GM12891 (cell line): ENCODE measurements around the gene WDR7.

ENCODE experiments used
- DNase-seq: peaks from one replicate; pipeline ENCODE4 v3.0.0; 2011; ENCODE audit warnings: low spot score; ENCODE audit not compliant: insufficient read length
- FAIRE-seq: peaks from 2 replicates; lab custom pipeline; 2011; peaks lifted over from hg19 to GRCh38; lab: Jason Lieb, UNC
- PAX5 ChIP-seq: IDR thresholded peaks from 2 replicates; pipeline ENCODE4 v1.6.1; 2011; ENCODE audit warnings: low read length, moderate library complexity, mild to moderate bottlenecking; ENCODE audit not compliant: insufficient read depth, severe bottlenecking
- POLR2A ChIP-seq: IDR thresholded peaks from 2 replicates; pipeline ENCODE4 v1.6.1; 2011; ENCODE audit warnings: low read depth, low read length, control low read depth
- POLR2AphosphoS5 ChIP-seq: IDR thresholded peaks from 2 replicates; pipeline ENCODE4 v1.6.1; 2011; ENCODE audit warnings: low read depth, low read length, control low read depth
- POU2F2 ChIP-seq: IDR thresholded peaks from 2 replicates; pipeline ENCODE4 v1.6.1; 2011; ENCODE audit warnings: low read depth, mild to moderate bottlenecking, control low read depth, low read length, moderate library complexity
- SPI1 ChIP-seq: IDR thresholded peaks from 2 replicates; pipeline ENCODE4 v1.6.1; 2011; ENCODE audit warnings: low read depth, low read length, control low read depth
- TAF1 ChIP-seq: IDR thresholded peaks from 2 replicates; pipeline ENCODE4 v1.6.1; 2011; ENCODE audit warnings: low read depth, low read length, control low read depth

Gene WDR7

GRCh38 chr18:57051657-57052044 lies 400.5 kb downstream of the WDR7 start:
- TF ChIP-seq POLR2AphosphoS5 (no peak), POU2F2 (no peak), SPI1 (no peak), TAF1 (no peak), POLR2A (no peak), PAX5 (no peak)
- DNase-seq (no peak), FAIRE-seq (no peak)

GRCh38 chr18:57052173-57052572 lies 401.0 kb downstream of the WDR7 start:
- TF ChIP-seq TAF1 (no peak), SPI1 (no peak), POU2F2 (no peak), POLR2A (no peak), PAX5 (no peak), POLR2AphosphoS5 (no peak)
- DNase-seq (no peak), FAIRE-seq (no peak)

- FAIRE-seq: no peak
- no peak for TF ChIP-seq POLR2A
- TF ChIP-seq PAX5: no peak
- TF ChIP-seq TAF1: no peak
- no peak for TF ChIP-seq POLR2AphosphoS5
- TF ChIP-seq POU2F2: no peak
- TF ChIP-seq SPI1: no peak
- no peak for DNase-seq
Observed at GRCh38 chr18:57052759-57053158, 401.6 kb downstream of the WDR7 start.

- TF ChIP-seq POU2F2: no peak
- no peak for TF ChIP-seq POLR2A
- TF ChIP-seq SPI1: no peak
- no peak for TF ChIP-seq PAX5
- TF ChIP-seq TAF1: no peak
- no peak for TF ChIP-seq POLR2AphosphoS5
- FAIRE-seq (no peak), DNase-seq (no peak)
Observed at GRCh38 chr18:57054891-57055290, 403.7 kb downstream of the WDR7 start.

- FAIRE-seq (no peak), DNase-seq (no peak)
- TF ChIP-seq SPI1 (peak; percentile 35; the same call in 1 of the 2 replicates), PAX5 (no peak)
Observed at GRCh38 chr18:57057890-57058289, 406.7 kb downstream of the WDR7 start.

GRCh38 chr18:57058734-57059133 lies 407.6 kb downstream of the WDR7 start:
- FAIRE-seq (no peak), DNase-seq (no peak)
- TF ChIP-seq POLR2A (no peak), POLR2AphosphoS5 (no peak), PAX5 (no peak), POU2F2 (no peak), SPI1 (no peak), TAF1 (no peak)

GRCh38 chr18:57059366-57059765 lies 408.2 kb downstream of the WDR7 start:
- DNase-seq (no peak), FAIRE-seq (no peak)
- no peak for TF ChIP-seq POLR2A
- no peak for TF ChIP-seq PAX5
- TF ChIP-seq POU2F2: no peak
- TF ChIP-seq SPI1: no peak
- no peak for TF ChIP-seq POLR2AphosphoS5
- no peak for TF ChIP-seq TAF1

GRCh38 chr18:57060814-57061213 lies 409.7 kb downstream of the WDR7 start:
- FAIRE-seq (no peak), DNase-seq (no peak)
- no peak for TF ChIP-seq POLR2A
- no peak for TF ChIP-seq POLR2AphosphoS5
- TF ChIP-seq TAF1: no peak
- no peak for TF ChIP-seq POU2F2
- TF ChIP-seq PAX5: no peak
- no peak for TF ChIP-seq SPI1

- no peak for DNase-seq
- TF ChIP-seq POLR2AphosphoS5 (no peak), POU2F2 (no peak), PAX5 (no peak), TAF1 (no peak), POLR2A (no peak), SPI1 (no peak)
- FAIRE-seq: no peak
Observed at GRCh38 chr18:57062178-57062577, 411.0 kb downstream of the WDR7 start.

GRCh38 chr18:57062844-57063243 lies 411.7 kb downstream of the WDR7 start:
- FAIRE-seq: no peak
- no peak for DNase-seq
- TF ChIP-seq POU2F2: no peak
- no peak for TF ChIP-seq POLR2A
- no peak for TF ChIP-seq POLR2AphosphoS5
- TF ChIP-seq TAF1: no peak

GRCh38 chr18:57063601-57064103 lies 412.5 kb downstream of the WDR7 start:
- no peak for FAIRE-seq
- DNase-seq: no peak
- no peak for TF ChIP-seq POU2F2
- TF ChIP-seq POLR2AphosphoS5: no peak
- no peak for TF ChIP-seq POLR2A
- TF ChIP-seq PAX5: no peak
- TF ChIP-seq SPI1: no peak
- TF ChIP-seq TAF1: no peak
